HUES48 (cell line): ENCODE results near the gene MAG.

ENCODE experiments used
- H3K27ac ChIP-seq: one replicate; pipeline ENCODE4 v1.7.0; 2013; ENCODE audit warnings: low read depth, low read length, inconsistent platforms
- H3K27me3 ChIP-seq: 2 replicates; pipeline ENCODE4 v1.6.1; 2013; ENCODE audit warnings: mild to moderate bottlenecking, low read length; ENCODE audit not compliant: control insufficient read depth, insufficient read depth
- H3K36me3 ChIP-seq: 2 replicates; pipeline ENCODE4 v1.6.1; 2013; ENCODE audit warnings: low read length; ENCODE audit not compliant: control insufficient read depth, insufficient read depth
- H3K4me1 ChIP-seq: 2 replicates; pipeline ENCODE4 v1.6.1; 2013; ENCODE audit warnings: mild to moderate bottlenecking, low read length; ENCODE audit not compliant: control insufficient read depth, insufficient read depth
- H3K4me3 ChIP-seq: 2 replicates; pipeline ENCODE4 v1.5.1; 2013; ENCODE audit warnings: mild to moderate bottlenecking, low read depth, low read length
- H3K9ac ChIP-seq: 2 replicates; pipeline ENCODE4 v1.6.1; 2013; ENCODE audit warnings: mild to moderate bottlenecking, low read depth, low read length, moderate library complexity
- H3K9me3 ChIP-seq: 2 replicates; pipeline ENCODE4 v1.6.1; 2013; ENCODE audit warnings: low read length; ENCODE audit not compliant: control insufficient read depth, insufficient read depth

The MAG gene

GRCh38 chr19:35291916-35292315 lies at the start of gene MAG:
TSS of gene MAG (plus strand) at chr19:35292161. CDS start at chr19:35295409, 3,248 bp downstream.
- H3K9me3 ChIP-seq = no peaks in the 10 kb centered on the region

GRCh38 chr19:35246466-35247092 lies 45.4 kb upstream of the MAG start:
- peaks cover 12% of the 10 kb centered on the region for H3K4me1 ChIP-seq
- H3K27me3 ChIP-seq = no peaks in the 10 kb centered on the region
- H3K36me3 ChIP-seq = peaks cover 16% of the 10 kb centered on the region
- H3K9ac ChIP-seq = 0 out of 2 replicates have a peak overlapping the region, but pooled peaks have one; percentile 94
- H3K4me3 ChIP-seq = peak overlapping the region; percentile 88; the same call in 1 of the 2 replicates
- peak overlapping the region; percentile 99 for H3K27ac ChIP-seq
- H3K9me3 ChIP-seq = no peaks in the 10 kb centered on the region; the same call in 1 of the 2 replicates

More at GRCh38 chr19:35291916-35292315, at the start of gene MAG:
- no peak within 1 kb of the TSS for H3K9ac ChIP-seq
- no peak within 1 kb of the TSS for H3K4me3 ChIP-seq
- H3K27me3 ChIP-seq = no peaks in the 10 kb centered on the region
- peaks cover 4% of the 10 kb centered on the region; the same call in 1 of the 2 replicates for H3K4me1 ChIP-seq
- no peak within 1 kb of the TSS for H3K27ac ChIP-seq
- H3K36me3 ChIP-seq = no peaks in the 10 kb centered on the region

DNA sequence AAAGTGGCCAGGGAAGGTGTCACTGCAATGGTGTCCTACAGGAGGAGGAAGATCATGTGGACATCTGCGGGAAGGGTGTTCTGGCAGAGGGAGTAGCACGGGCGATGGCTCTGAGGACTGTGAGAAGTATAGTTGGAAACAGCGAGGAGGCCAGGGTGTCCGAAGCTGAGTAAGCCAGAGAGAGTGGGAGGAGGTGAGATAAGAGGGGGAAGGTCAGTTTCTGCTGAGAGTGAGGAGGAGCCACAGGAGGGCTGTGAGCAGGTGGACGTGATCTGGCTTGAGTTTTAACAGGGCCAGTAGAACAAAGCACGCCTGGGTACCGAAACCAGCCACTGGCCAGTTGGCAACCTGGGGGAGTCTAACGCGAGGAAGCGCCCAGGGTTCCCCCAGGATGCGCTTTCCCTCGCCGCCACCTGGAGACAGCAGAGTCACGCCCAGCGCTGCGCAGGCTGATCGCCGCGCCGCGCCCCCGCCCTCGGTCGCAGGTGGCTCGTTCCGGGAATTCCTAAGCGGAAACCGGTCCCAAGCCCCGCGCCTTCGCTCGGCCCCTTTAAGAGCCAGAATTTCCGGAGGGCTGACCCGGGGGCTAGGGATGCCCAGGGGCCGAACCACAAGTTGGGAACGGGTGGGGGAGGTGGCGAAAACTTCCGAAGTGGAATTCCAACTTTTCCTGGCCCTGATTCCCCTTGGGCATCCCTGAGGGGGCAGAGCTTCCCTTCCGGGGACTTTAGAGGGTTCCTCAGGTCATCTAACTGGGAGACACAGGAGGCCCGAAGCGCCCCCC lies 44.2 kb upstream of the MAG start:
- H3K9me3 ChIP-seq = no peaks in the 10 kb centered on the region
- H3K27me3 ChIP-seq = no peaks in the 10 kb centered on the region
- peaks cover 20% of the 10 kb centered on the region for H3K36me3 ChIP-seq
- H3K9ac ChIP-seq = peak overlapping the region; percentile 94
- H3K4me1 ChIP-seq = peaks cover 12% of the 10 kb centered on the region
- peak overlapping the region; percentile 88 for H3K4me3 ChIP-seq
- H3K27ac ChIP-seq = peak overlapping the region; percentile 99

GRCh38 chr19:35248310-35249145 lies 43.4 kb upstream of the MAG start, which contains the start of gene LSR:
TSS of gene LSR (plus strand) at chr19:35249002. CDS start at chr19:35249023, 21 bp downstream.
- Histone ChIP-seq H3K9me3 (no peaks in the 10 kb centered on the region), H3K27ac (peak within 1 kb of the TSS; percentile 99), H3K27me3 (no peaks in the 10 kb centered on the region), H3K9ac (peak within 1 kb of the TSS; percentile 94), H3K4me1 (peaks cover 17% of the 10 kb centered on the region), H3K36me3 (peaks cover 25% of the 10 kb centered on the region), H3K4me3 (peak within 1 kb of the TSS; percentile 88)

DNA sequence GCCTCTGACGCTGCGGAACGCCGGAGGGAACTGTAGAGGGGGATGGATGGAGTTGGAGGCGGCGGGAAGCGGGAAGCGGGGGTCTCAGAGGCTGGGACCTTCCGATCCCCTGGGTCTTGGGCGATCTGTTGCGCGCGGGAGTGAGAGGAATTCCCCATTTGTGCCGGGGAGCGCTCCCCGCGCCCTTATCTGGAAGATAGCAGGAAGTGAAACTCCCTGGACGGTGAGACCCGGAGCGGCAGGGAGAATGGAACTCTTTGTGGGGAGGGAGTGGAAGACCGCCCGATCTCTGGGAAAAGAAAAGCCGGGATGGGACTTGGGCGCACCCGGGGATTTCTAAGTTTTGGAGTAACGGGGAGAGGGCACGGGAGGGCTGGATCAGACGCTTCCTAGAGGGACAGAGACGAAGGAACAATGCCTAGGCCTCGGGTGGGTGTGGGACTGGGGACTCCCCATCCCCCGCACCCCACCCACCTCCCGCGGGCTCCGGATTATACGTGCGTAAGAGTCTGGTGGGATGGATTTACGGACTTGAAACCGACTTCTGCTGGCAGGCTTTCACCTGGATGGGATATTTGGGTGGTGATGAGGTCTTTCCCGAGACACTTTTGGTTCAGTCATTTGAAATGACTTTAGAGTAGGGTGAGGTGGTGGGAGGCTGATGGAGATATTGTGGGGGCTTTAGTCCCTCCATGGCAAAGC lies 42.7 kb upstream of the MAG start:
- Histone ChIP-seq H3K36me3 (peaks cover 27% of the 10 kb centered on the region), H3K4me3 (peak overlapping the region; percentile 88), H3K9ac (peak overlapping the region; percentile 94), H3K27me3 (no peaks in the 10 kb centered on the region), H3K27ac (peak overlapping the region; percentile 99), H3K4me1 (peaks cover 19% of the 10 kb centered on the region), H3K9me3 (no peaks in the 10 kb centered on the region)

- peaks cover 19% of the 10 kb centered on the region for H3K4me1 ChIP-seq
- no peaks in the 10 kb centered on the region for H3K9me3 ChIP-seq
- H3K27me3 ChIP-seq = no peaks in the 10 kb centered on the region
- peak overlapping the region; percentile 94 for H3K9ac ChIP-seq
- peak overlapping the region; percentile 88 for H3K4me3 ChIP-seq
- peaks cover 35% of the 10 kb centered on the region for H3K36me3 ChIP-seq
- H3K27ac ChIP-seq = no peak overlapping the region
Observed at GRCh38 chr19:35249848-35250711, 41.9 kb upstream of the MAG start.

DNA sequence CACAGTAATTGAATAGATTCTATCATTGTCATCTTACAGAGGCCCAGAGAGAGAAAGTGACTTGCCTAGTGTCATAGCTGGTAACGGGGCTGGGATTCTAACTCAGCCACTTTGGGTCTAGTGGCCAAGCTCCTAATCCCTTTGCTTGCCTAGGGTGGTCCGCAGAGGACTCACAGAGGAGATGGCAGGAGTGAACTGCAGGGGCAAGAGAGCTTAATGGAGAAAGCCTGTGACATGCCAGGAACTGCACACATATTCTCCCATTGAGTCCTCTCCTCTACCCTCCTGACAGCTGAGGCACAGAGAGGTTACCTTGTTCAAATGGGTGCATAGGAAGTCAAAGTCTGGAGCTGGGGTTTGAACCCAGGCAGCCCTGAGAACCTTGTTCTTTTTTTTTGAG lies 40.5 kb upstream of the MAG start:
- Histone ChIP-seq H3K9me3 (no peaks in the 10 kb centered on the region), H3K9ac (no peak overlapping the region), H3K36me3 (peaks cover 47% of the 10 kb centered on the region), H3K4me1 (peaks cover 19% of the 10 kb centered on the region), H3K4me3 (no peak overlapping the region), H3K27ac (no peak overlapping the region), H3K27me3 (no peaks in the 10 kb centered on the region)

GRCh38 chr19:35253316-35254286 lies 38.4 kb upstream of the MAG start:
- peaks cover 11% of the 10 kb centered on the region; the same call in 1 of the 2 replicates for H3K4me1 ChIP-seq
- no peak overlapping the region for H3K9ac ChIP-seq
- H3K4me3 ChIP-seq = no peak overlapping the region
- peaks cover 61% of the 10 kb centered on the region for H3K36me3 ChIP-seq
- no peaks in the 10 kb centered on the region for H3K9me3 ChIP-seq
- no peaks in the 10 kb centered on the region for H3K27me3 ChIP-seq
- peak overlapping the region; percentile 79 for H3K27ac ChIP-seq
